Cardiac septum (tissue), 1 donor: ENCODE data around the gene TMEM129. TPM values are rescaled to one million over a fixed set of nuclear protein-coding genes. Genes with fewer than 3 reads are reported as not detected.

ENCODE experiments used
- DNase-seq: peaks from one replicate; pipeline ENCODE4 v3.0.0-alpha.2; 2020; ENCODE audit warnings: low spot score
- intact Hi-C: fragments of 100-400 bp; cut with DNase I; formaldehyde crosslinking; loops from one replicate; pipeline ENCODE4 v1.14.0; 2022
- total RNA-seq: library from RNA; stranded (reverse); fragmentation: NEBNext Ultra II Directional; extraction: Animal tissue kit (Norgen Biotek cat#: 25700); gene quantifications from one replicate; pipeline ENCODE4 v1.2.1, GENCODE V29; 2021
- donor health status: DM: no; HTN: no; CAD: no.

Gene TMEM129
- total RNA-seq, 1 donor from 2014 or later: 38.1 TPM

GRCh38 chr4:1746919-1747602 lies 25.9 kb upstream of the TMEM129 start:
- intact Hi-C loops: loop anchor here (2.0 kb wide), 1 partner anchor 152 kb away; no protein-coding TSS in a partner anchor

GRCh38 chr4:1746265-1746691 lies 25.2 kb upstream of the TMEM129 start:
- intact Hi-C loops: loop anchor here (2.0 kb wide), 1 partner anchor 153 kb away; no protein-coding TSS in a partner anchor
- peak; percentile 83 for DNase-seq

More at GRCh38 chr4:1746919-1747602, 25.9 kb upstream of the TMEM129 start:
- no peak for DNase-seq

GRCh38 chr4:1745697-1746096 lies 24.6 kb upstream of the TMEM129 start:
- intact Hi-C loops: loop anchor here (2.0 kb wide), 1 partner anchor 153 kb away; no protein-coding TSS in a partner anchor
- no peak for DNase-seq

GRCh38 chr4:1745165-1745564 lies 24.0 kb upstream of the TMEM129 start:
- no peak for DNase-seq
- intact Hi-C loops: no loop called here

GRCh38 chr4:1744552-1744951 lies 23.4 kb upstream of the TMEM129 start:
- no peak for DNase-seq
- intact Hi-C loops: no loop called here

- intact Hi-C loops: no loop called here
These were observed 22.9 kb upstream of the TMEM129 start for GRCh38 chr4:1743975-1744374.

GRCh38 chr4:1743551-1743950 lies 22.4 kb upstream of the TMEM129 start:
- no peak for DNase-seq
- intact Hi-C loops: no loop called here

More at GRCh38 chr4:1743975-1744374, 22.9 kb upstream of the TMEM129 start:
- no peak for DNase-seq

- intact Hi-C loops: no loop called here
- DNase-seq: no peak
These were observed 20.1 kb upstream of the TMEM129 start for GRCh38 chr4:1741208-1741607.

GRCh38 chr4:1740021-1740545 lies 19.0 kb upstream of the TMEM129 start:
- intact Hi-C loops: no loop called here
- DNase-seq: no peak

- DNase-seq: no peak
- intact Hi-C loops: no loop called here
These were observed 18.2 kb upstream of the TMEM129 start for GRCh38 chr4:1739358-1739757.

- intact Hi-C loops: no loop called here
- DNase-seq: no peak
These were observed 17.3 kb upstream of the TMEM129 start for GRCh38 chr4:1738410-1738809.

- no peak for DNase-seq
- intact Hi-C loops: no loop called here
These were observed 16.5 kb upstream of the TMEM129 start for GRCh38 chr4:1737666-1738065.

- intact Hi-C loops: no loop called here
- DNase-seq: no peak
These were observed 15.7 kb upstream of the TMEM129 start for GRCh38 chr4:1736812-1737211.

- intact Hi-C loops: no loop called here
- no peak for DNase-seq
These were observed 14.1 kb upstream of the TMEM129 start for GRCh38 chr4:1735215-1735614.

GRCh38 chr4:1732911-1733310 lies 11.8 kb upstream of the TMEM129 start:
- intact Hi-C loops: no loop called here
- no peak for DNase-seq

- intact Hi-C loops: no loop called here
- DNase-seq: no peak
These were observed 10.1 kb upstream of the TMEM129 start for GRCh38 chr4:1731180-1731579.

- intact Hi-C loops: no loop called here
- DNase-seq: no peak
These were observed 9.5 kb upstream of the TMEM129 start for GRCh38 chr4:1730532-1731135.

GRCh38 chr4:1728061-1728980 lies 7.2 kb upstream of the TMEM129 start:
- intact Hi-C loops: loop anchor here (5.0 kb wide), 1 partner anchor 376 kb away; no protein-coding TSS in a partner anchor
- no peak for DNase-seq

- DNase-seq: peak; percentile 93
- intact Hi-C loops: loop anchor here (5.0 kb wide), 1 partner anchor 375 kb away; no protein-coding TSS in a partner anchor
These were observed 6.3 kb upstream of the TMEM129 start for GRCh38 chr4:1727117-1728031.
